GM18951 (cell line): ENCODE results near the gene GADD45G.

Experiments
- POLR2A ChIP-seq: IDR thresholded peaks from 4 replicates; pipeline ENCODE4 v1.6.1; 2011; ENCODE audit warnings: mild to moderate bottlenecking; ENCODE audit not compliant: insufficient read length, insufficient read depth; ENCODE audit errors: extremely low read depth
- in situ Hi-C: fragments of 300-500 bp; cut with MboI; formaldehyde crosslinking; loops from one replicate; pipeline ENCODE4 v1.12.0; 2022; ENCODE audit warnings: low sequenced_read_pairs, mixed read lengths, inconsistent platforms; ENCODE audit not compliant: unreplicated experiment

The GADD45G gene

DNA sequence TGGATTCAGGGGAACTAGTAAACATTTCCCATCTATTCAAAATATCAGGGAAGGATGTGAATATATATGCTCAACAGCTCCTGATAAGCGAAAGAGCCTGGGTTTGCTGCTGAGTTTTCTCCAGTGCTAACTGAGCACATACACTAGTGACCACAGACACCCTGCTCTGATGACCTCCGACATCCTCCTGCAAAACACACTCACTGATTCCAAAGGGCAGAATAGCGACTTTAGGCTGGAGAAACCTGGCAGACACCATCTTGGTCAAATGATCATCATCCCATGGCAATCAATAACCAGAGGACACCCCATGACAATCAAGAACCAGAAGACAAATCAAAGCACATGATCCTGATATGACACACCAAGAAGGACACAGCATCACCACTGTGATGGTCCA lies 9.2 kb upstream of the GADD45G start:
- in situ Hi-C loops: loop anchor here (25.0 kb wide), 1 partner anchor 1267 kb away; no protein-coding TSS in a partner anchor
- TF ChIP-seq POLR2A: no peak

DNA sequence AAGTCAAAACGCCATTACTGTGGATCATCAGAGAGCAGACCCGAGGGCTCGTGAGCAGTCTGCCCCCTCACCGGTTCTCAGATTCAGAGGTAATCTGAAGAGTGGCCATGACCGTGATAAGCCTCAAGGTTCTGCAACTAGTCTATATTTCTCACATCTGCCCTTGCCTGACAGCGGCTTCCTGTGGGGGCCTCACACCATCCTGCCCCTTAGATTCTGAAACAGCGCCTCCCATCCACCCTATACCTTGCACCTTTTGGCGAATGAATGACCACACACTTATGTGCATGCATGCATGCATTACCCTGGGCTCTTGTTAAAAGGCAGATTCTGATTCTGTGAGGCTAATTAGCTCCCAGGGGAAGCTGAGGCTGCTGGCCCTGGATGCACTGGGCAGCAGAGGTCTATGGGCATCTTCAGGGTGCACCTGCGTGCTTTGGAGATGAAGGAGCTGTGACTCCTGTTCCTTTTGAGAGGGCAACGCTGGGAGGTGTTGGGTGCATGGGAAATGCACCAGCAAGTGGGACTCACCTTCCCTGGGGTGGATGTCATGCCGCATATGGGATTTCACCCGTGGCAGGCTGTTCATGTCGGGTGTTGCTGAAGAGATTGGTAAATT lies 7.8 kb upstream of the GADD45G start:
- no peak for TF ChIP-seq POLR2A
- in situ Hi-C loops: loop anchor here (25.0 kb wide), 1 partner anchor 1265 kb away; no protein-coding TSS in a partner anchor

DNA sequence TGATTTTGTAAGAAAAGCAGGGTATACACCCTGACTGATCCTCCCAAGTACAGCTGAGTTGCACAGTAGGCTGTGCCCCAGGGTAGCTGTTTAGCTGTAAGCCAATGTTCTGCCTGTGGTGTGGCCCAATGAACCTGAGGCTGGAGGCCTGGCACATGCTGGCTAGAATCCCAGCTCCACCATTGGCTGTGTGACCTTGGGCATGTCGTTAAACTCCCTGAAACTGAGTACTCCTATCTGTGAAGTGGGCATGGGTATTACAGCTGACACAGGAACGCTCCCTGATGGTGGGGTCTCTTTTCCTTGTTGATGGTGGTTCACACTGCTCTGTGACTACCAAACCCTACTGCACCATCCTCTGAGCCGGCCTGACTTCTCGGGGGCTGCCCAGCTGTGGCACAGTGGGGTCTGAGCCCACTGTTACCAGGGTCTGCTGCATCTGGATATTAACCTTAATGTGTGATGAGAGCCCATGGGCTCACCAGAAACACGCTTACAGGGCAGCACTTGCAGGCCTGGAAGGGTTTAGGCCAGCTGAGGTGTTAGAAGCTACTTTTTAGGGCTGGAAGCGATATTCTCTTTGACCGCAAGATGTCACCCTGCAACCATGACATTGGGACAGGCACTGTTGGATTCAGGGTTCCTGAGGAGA lies 7.0 kb upstream of the GADD45G start:
- in situ Hi-C loops: loop anchor here (25.0 kb wide), 1 partner anchor 1264 kb away; no protein-coding TSS in a partner anchor
- TF ChIP-seq POLR2A: no peak

DNA sequence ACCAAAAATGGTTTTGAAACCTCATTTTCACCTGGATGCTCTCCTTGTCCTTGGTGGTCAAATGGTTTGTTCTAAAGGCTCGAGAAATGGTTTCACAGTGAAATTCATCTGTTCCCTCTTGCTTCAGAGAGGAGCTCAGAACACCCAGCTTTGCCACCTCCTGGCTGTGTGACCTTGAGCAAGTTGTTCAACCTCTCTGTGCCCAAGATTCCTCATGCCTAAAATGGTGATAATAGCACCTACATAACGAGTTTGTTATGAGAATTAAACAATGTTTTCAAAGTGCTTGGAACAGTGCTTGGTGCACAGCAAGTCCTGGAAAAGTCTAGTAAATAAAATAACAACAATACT lies 6.5 kb upstream of the GADD45G start:
- TF ChIP-seq POLR2A: no peak
- in situ Hi-C loops: loop anchor here (25.0 kb wide), 1 partner anchor 1264 kb away; no protein-coding TSS in a partner anchor

DNA sequence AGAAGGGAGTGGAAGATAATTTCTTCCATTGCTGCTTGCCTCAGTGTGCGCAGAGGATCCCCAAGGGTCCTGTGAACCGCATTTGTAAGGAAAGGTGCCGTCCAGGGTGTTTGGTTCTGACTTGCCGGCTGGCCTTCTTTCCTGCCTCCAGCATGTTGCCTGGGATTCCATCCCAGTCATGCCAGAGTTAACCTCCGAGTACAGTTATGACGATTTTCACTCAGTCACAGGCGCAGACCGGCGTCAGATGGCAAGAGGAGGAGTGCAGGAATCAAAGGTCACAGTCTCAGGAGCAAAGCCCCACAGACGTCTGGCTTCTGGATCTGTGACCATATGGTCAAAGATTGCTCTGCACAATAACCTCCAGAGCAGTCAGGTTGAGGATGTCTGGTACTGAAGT lies 5.9 kb upstream of the GADD45G start:
- in situ Hi-C loops: loop anchor here (25.0 kb wide), 1 partner anchor 1263 kb away; no protein-coding TSS in a partner anchor
- no peak for TF ChIP-seq POLR2A

DNA sequence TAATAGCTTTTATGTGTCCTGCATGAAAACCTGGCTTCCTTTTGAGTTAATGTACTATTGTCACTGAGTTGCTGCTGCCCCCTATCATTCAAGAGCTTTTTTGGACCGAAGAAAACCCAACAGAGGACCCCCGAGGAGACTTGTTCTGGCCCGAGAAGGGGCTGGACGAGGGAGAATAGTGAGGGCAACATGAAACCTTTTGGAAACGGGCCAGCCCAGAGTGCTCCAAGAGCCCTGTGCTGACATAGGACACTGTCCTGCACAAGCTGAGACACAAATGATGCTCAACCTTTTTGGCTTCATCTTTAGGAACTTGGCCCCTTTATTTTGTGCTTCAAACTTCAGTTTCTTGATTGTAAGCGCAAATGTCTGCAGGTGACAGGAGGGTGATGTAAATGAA lies 4.0 kb upstream of the GADD45G start:
- in situ Hi-C loops: loop anchor here (25.0 kb wide), 1 partner anchor 311 kb away; no protein-coding TSS in a partner anchor
- TF ChIP-seq POLR2A: no peak

DNA sequence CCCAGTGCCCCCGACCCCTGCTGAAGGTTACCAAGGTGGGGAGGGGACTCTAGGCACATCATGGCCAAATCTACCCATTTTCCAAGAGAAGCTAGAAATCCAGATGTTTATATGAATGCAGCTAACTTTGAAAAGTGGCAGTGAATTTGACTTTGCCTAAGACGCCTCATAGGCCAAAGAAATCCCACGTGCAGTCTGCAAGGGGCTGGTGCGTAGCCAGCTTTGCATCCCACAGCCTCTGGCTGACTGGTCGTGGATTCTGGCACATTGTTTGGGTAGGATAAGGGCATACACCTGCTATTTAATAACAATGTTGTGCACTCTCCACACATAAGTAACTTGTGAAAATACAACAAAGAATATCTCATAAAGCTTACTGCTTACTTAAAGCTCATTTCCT lies 3.5 kb upstream of the GADD45G start:
- TF ChIP-seq POLR2A: no peak
- in situ Hi-C loops: loop anchor here (25.0 kb wide), 1 partner anchor 311 kb away; no protein-coding TSS in a partner anchor

DNA sequence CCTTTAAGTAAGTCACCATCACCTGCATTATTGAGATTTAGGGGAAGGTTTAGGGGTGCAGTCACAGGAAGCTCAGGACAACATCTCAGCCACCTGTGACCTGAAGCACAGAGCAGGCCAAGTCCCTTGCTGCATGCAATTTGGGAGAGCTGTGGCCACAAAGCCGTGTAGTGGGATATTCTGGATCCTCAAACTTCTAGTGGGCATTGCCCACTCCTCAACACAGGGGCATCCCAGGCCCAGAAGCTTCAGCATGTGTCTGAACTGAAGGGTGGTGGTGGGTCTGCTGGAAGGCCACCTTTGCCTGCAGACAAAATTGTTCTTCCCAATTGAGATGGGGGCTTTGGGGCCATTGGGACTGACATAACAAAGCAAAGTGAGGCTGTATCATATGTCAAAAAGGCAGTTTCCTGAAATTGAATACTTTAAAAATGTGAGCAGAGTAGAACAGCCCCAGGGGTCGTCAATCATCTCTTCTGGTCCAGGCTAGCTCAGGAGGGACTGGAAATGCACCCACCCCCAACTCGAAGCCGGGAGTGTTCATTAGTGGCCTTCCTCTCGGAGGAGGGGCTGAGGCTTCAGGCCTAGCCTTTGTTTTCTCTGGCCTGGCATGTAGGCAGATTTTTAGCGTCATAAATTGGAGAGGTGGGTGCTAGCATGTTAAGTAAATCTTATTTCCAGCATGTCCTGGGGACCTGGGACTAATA lies 2.8 kb upstream of the GADD45G start:
- in situ Hi-C loops: loop anchor here (25.0 kb wide), 1 partner anchor 310 kb away; no protein-coding TSS in a partner anchor
- no peak for TF ChIP-seq POLR2A

DNA sequence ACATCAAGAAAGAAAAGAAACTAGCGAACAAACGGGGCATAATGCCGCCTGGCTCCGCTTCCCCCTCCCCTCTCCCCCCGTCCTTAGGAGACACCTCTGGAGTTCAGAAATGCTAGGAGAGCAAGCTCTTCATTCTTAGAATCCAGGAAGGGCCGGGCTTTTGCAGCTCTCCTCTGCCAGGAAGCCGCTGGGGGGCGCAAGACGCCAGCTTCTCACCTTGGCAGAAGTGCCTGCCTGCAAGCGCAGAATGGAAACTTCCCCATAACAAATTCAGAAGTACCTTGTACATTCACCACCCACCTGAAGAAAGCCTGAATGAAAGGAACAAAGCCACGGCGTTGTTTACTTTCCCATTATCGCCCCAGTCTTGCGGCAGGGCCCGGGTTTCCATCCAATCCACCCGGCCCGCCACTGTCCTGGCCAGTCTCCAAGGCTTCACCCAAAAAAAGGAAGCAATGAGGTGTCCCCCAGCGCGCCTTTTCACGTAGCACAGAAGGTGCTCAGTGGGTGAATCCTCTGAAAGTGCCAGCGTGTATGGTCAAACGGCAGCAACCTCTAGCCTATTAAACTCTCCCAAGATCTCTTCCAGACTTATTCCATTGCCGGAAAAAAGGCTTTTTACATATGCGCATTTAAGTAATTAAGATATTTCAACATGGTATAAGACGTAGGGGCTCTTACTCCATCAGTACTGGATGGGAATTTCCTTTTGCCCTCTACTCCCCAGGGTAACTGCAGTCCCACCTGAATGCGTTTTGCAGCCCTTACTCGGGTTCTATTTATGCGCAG lies 1.6 kb upstream of the GADD45G start:
- no peak for TF ChIP-seq POLR2A
- in situ Hi-C loops: loop anchor here (25.0 kb wide), 1 partner anchor 309 kb away; no protein-coding TSS in a partner anchor

DNA sequence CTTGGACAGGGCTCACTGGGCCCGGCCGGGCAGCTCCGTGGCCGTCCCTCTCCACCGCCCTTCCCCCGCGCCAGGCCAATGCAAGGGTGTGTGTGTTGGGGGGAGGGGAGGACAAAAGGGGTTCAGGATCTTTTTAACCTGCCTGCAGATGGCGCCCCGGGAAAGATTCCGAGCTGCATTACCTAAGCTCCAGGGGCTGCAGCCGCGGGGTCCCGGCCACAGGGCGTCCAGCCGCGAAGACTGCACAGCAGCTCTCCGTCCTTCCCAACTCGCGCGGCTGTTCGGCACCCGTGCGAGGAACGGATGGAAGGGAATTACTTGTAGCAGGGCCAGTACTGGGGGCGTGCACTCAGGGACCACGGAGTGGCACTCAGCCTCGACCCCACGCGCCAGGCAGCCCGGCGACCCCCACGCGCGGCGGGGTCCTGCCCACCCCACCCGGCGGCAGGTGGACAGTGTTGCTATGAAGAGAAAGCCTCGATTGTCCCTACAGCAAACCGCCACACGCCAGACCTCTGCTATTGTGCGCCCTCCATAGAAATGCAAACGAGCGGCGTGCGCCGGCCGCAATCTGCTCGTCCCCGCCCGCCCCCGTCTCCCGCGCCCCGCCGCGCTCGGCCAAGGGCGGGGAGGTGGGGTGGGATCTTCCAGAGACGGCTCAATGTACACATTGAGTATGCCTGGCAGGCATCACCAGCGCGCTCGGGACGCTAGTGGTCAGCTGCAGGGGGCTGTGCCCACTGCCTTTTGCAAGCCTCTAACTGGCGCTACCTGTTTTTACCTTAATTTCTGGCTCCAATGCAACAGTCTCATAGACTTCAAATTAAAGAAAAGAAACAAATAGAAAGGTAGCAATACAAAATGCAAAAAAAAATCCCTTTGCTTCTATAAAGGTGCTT lies 796 bp upstream of the GADD45G start:
- in situ Hi-C loops: loop anchor here (25.0 kb wide), 1 partner anchor 308 kb away; no protein-coding TSS in a partner anchor
- no peak for TF ChIP-seq POLR2A

DNA sequence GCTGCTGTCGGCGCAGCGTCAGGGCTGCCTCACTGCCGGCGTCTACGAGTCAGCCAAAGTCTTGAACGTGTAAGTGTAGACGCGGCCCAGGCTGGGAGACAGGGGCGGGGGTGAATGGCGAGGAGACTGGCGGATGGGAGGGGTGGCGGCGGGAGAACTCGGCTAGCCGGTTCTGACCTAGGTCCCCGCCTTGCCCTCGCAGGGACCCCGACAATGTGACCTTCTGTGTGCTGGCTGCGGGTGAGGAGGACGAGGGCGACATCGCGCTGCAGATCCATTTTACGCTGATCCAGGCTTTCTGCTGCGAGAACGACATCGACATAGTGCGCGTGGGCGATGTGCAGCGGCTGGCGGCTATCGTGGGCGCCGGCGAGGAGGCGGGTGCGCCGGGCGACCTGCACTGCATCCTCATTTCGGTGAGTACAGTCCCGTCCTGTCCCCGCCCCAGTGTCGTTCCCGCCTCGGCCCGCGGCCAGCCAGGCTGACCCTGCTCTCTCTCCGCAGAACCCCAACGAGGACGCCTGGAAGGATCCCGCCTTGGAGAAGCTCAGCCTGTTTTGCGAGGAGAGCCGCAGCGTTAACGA lies 745 bp downstream of the GADD45G start:
- TF ChIP-seq POLR2A: no peak
- in situ Hi-C loops: loop anchor here (25.0 kb wide), 1 partner anchor 307 kb away; no protein-coding TSS in a partner anchor
